Choroid plexus epithelial cell (primary cell): ENCODE measurements around the gene IRF2BPL.

ENCODE experiments used
- DNase-seq: peaks from one replicate; pipeline ENCODE4 v3.0.0-alpha.2; 2010; ENCODE audit warnings: low read depth
- H3K4me3 ChIP-seq: 2 replicates; pipeline ENCODE4 v1.5.1; 2011; ENCODE audit warnings: low read depth, mild to moderate bottlenecking, control low read depth, low read length, moderate library complexity
- CTCF ChIP-seq: conservative IDR thresholded peaks from 2 replicates; pipeline ENCODE4 v1.5.1; 2011; ENCODE audit warnings: low read depth, mild to moderate bottlenecking, control low read depth, inconsistent platforms, low read length, moderate library complexity

The IRF2BPL gene

GRCh38 chr14:76981670-76982069 lies 46.8 kb downstream of the IRF2BPL start:
- TF ChIP-seq CTCF: no peak
- DNase-seq: no peak
- H3K4me3 ChIP-seq: no peak overlapping the region

GRCh38 chr14:76977793-76978720 lies 50.5 kb downstream of the IRF2BPL start:
- DNase-seq: peak; percentile 86
- TF ChIP-seq CTCF: no peak
- H3K4me3 ChIP-seq: no peak overlapping the region

- no peak overlapping the region for H3K4me3 ChIP-seq
- DNase-seq: no peak
- no peak for TF ChIP-seq CTCF
Measured at GRCh38 chr14:76976240-76977005, 52.1 kb downstream of the IRF2BPL start.

GRCh38 chr14:76975812-76976211 lies 52.7 kb downstream of the IRF2BPL start:
- DNase-seq: no peak
- no peak overlapping the region for H3K4me3 ChIP-seq
- TF ChIP-seq CTCF: no peak

- DNase-seq: no peak
- no peak overlapping the region for H3K4me3 ChIP-seq
- no peak for TF ChIP-seq CTCF
Measured at GRCh38 chr14:76975051-76975450, 53.5 kb downstream of the IRF2BPL start.
